ENCODE data around the gene TULP4. TPM values are rescaled to one million over a fixed set of nuclear protein-coding genes. Genes with fewer than 3 reads are reported as not detected.

Gene TULP4
- total RNA-seq, 1 experiment from 2014 or later: 64.6 TPM

GRCh38 chr6:158552796-158553138 is 240.5 kb downstream of the TULP4 start:
- Histone ChIP-seq H3K4me2 (ENCODE audit: insufficient read depth, insufficient read length, low read length) (no peak overlapping the region), H3K56ac (ENCODE audit: insufficient read length, low read depth, low read length) (no peak overlapping the region), H2BK120ac (ENCODE audit: low read depth, low read length, poor library complexity, severe bottlenecking) (no peak overlapping the region), H3K4me1 (ENCODE audit: insufficient read depth, low read length) (peaks cover 2% of the 10 kb centered on the region; the same call in 1 of the 2 replicates), H4K8ac (replicated peaks; ENCODE audit: insufficient read length, low read depth, low read length) (no peak overlapping the region), H3K4ac (ENCODE audit: low read depth, low read length) (no peak overlapping the region), H3K27ac (ENCODE audit: insufficient read length, low read depth, low read length) (no peak overlapping the region), H4K20me1 (ENCODE audit: control insufficient read depth, insufficient read depth, insufficient read length) (no peaks in the 10 kb centered on the region), H3K18ac (ENCODE audit: insufficient read length, low read depth, low read length) (no peak overlapping the region), H4K5ac (ENCODE audit: insufficient read length, low read depth, low read length) (no peak overlapping the region), H3K9me3 (ENCODE audit: control insufficient read depth, low read depth, low read length) (no peaks in the 10 kb centered on the region), H2AFZ (ENCODE audit: low read length) (no peak overlapping the region), H3K79me2 (ENCODE audit: insufficient read depth, low read length) (no peaks in the 10 kb centered on the region), H2BK5ac (ENCODE audit: insufficient read length, low read length) (no peak overlapping the region), H4K91ac (ENCODE audit: insufficient read length, low read depth, low read length) (no peak overlapping the region), H3K79me1 (ENCODE audit: insufficient read depth, low read depth, low read length, poor library complexity, severe bottlenecking) (no peaks in the 10 kb centered on the region), H3K27me3 (ENCODE audit: insufficient read depth, low read length) (no peaks in the 10 kb centered on the region), H3K23me2 (ENCODE audit: insufficient read length, low read depth, low read length, poor library complexity, severe bottlenecking) (no peaks in the 10 kb centered on the region), H2AK5ac (ENCODE audit: insufficient read length, low read length) (no peak overlapping the region), H2BK12ac (ENCODE audit: insufficient read length, low read depth, low read length) (no peak overlapping the region), H2BK15ac (ENCODE audit: low read depth, low read length) (no peak overlapping the region), H3K23ac (ENCODE audit: insufficient read length, low read depth, low read length) (no peak overlapping the region), H2BK20ac (ENCODE audit: low read depth, low read length, poor library complexity, severe bottlenecking) (no peak overlapping the region), H3T11ph (ENCODE audit: low read length) (no peak overlapping the region), H3K14ac (ENCODE audit: insufficient read depth, low read length) (no peak overlapping the region), H3K9ac (ENCODE audit: extremely low read depth, insufficient read length, low read length) (no peak overlapping the region)
- no peak for TF ChIP-seq CTCF (conservative IDR thresholded peaks at IDR 0.05)
- H3K4me3 Mint-ChIP-seq: no peak overlapping the region; a peak in 1 of 5 replicates
- no peak for DNase-seq
- peaks cover 9 to 13% of the 10 kb centered on the region in 2 experiments for H3K4me1 Mint-ChIP-seq
- no peaks in the 10 kb centered on the region for H3K27me3 Mint-ChIP-seq (ENCODE audit: low read depth)
- no peak overlapping the region for H3K27ac Mint-ChIP-seq
- H3K9me3 Mint-ChIP-seq: no peaks in the 10 kb centered on the region
- H3K36me3 Mint-ChIP-seq (ENCODE audit: insufficient read depth in 1 of 3, low read depth in 3 of 3): no peaks in the 10 kb centered on the region; a peak in 1 of 7 replicates
- no CpG with 5 or more reads among the region's 5 CpGs for WGBS (ENCODE audit: extremely low coverage, insufficient read length, low lambda C conversion rate)

Data from H9 (cell line).